Testis (tissue), 2 donors: Measurements from ENCODE around the gene GHDC.

Experiments
- CTCF ChIP-seq, 3 experiments: fragments of 450-650 bp in 2 of 3; fragments of 200-600 bp in 1 of 3; sonication (generic) in 1 of 3; IDR thresholded peaks; one replicate each; pipeline ENCODE4 v1.5.1; 2016 to 2019; ENCODE audit warnings: antibody characterized with exemption in 3 of 3, mild to moderate bottlenecking in 2 of 3, moderate library complexity in 1 of 3
- POLR2A ChIP-seq: fragments of 450-650 bp; IDR thresholded peaks from one replicate; pipeline ENCODE4 v1.6.1; 2017; ENCODE audit warnings: antibody characterized with exemption, mild to moderate bottlenecking, moderate library complexity

DNA sequence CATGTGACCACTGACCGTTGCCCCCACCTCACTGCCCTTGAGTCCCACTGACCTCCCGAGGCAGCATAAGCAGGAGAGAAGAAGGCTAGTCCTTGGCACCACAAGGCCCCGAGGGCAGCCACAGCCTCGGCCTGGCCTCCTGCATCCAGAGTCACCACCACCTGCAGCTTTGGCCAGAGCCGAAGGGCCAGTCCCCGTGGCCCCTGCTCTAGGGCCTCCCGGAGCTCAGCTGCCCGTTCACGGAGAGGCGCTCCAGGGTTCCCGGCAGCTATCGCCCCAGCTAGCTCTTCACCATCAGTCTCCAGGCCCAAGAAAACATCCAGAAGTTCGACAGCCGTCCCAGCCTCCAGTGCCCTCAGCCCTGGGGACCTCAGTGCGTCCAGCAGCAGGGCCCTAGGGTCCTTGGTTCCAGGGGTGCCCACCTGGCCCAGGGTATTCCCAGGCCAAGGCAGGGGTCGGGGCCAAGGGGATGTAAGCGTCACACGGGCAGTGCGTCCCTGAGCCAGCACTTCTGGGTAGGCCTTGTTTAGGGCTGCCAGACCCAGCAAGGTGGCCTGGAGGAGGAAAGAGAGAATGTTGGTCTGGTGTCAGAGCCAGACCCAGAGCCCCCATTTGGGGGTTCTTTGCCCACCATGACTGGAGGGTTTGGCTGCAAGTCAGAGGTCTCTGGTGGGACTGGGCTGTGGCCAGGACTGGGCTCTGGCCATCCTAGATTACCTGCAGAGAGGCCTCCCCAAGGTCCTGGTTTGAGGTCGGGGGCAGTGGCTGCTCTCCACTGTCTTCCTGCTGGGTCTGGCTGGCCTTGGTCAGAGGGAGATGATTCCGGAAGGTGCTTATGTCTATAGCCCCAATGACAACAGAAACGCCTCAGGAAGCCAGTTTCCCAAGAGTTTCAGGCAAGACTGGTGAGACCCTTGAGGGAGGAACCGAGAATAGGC lies 1.8 kb downstream of the GHDC start:
- TF ChIP-seq CTCF (IDR thresholded peaks at IDR 0.05) (no peak), POLR2A (no peak)
